MM.1S (cell line): ENCODE results near the gene DNMT3A.

Source experiments
- DNase-seq: peaks from one replicate; pipeline ENCODE4 v3.0.0-alpha.2; 2015
- H2AFZ ChIP-seq: fragments of 300-600 bp; sonication (generic); 2 replicates; pipeline ENCODE4 v1.6.0; 2016; ENCODE audit warnings: antibody characterized with exemption, low read length
- H3F3A ChIP-seq: fragments of 300-600 bp; sonication (generic); 2 replicates; pipeline ENCODE4 v1.6.1; 2016; ENCODE audit warnings: mild to moderate bottlenecking, antibody characterized with exemption, low read length, moderate library complexity, mixed read lengths; ENCODE audit not compliant: insufficient read depth
- H3K27ac ChIP-seq: fragments of 300-600 bp; sonication (generic); 2 replicates; pipeline ENCODE4 v1.5.1; 2016; ENCODE audit warnings: mild to moderate bottlenecking, low read length
- H3K27me3 ChIP-seq: fragments of 300-600 bp; sonication (generic); replicated peaks from 2 replicates; pipeline ENCODE4 v1.6.0; 2016; ENCODE audit warnings: low read length; ENCODE audit not compliant: insufficient read depth
- H3K36me3 ChIP-seq: fragments of 300-600 bp; sonication (generic); replicated peaks from 2 replicates; pipeline ENCODE4 v1.6.1; 2016; ENCODE audit warnings: mild to moderate bottlenecking, low read length, mixed read lengths; ENCODE audit not compliant: insufficient read depth
- H3K4me1 ChIP-seq: fragments of 300-600 bp; sonication (generic); 2 replicates; pipeline ENCODE4 v1.6.1; 2016; ENCODE audit warnings: low read length, mixed read lengths
- H3K4me2 ChIP-seq: fragments of 300-600 bp; sonication (generic); 2 replicates; pipeline ENCODE4 v1.6.0; 2016; ENCODE audit warnings: low read depth, low read length
- H3K4me3 ChIP-seq: fragments of 300-600 bp; sonication (generic); 2 replicates; pipeline ENCODE4 v1.5.1; 2016; ENCODE audit warnings: low read length, mixed read lengths
- H3K79me2 ChIP-seq: fragments of 300-600 bp; sonication (generic); 2 replicates; pipeline ENCODE4 v1.6.1; 2016; ENCODE audit warnings: mixed run types, low read length, mixed read lengths
- H3K9ac ChIP-seq: fragments of 300-600 bp; sonication (generic); 2 replicates; pipeline ENCODE4 v1.6.1; 2016; ENCODE audit warnings: low read length, mixed read lengths
- H3K9me2 ChIP-seq: fragments of 300-600 bp; sonication (generic); replicated peaks from 2 replicates; pipeline ENCODE4 v1.6.1; 2016; ENCODE audit warnings: mild to moderate bottlenecking, low read length, mixed read lengths; ENCODE audit not compliant: insufficient read depth
- H3K9me3 ChIP-seq: fragments of 300-600 bp; sonication (generic); replicated peaks from 2 replicates; pipeline ENCODE4 v1.6.1; 2016; ENCODE audit warnings: mild to moderate bottlenecking, low read length, mixed read lengths; ENCODE audit not compliant: insufficient read depth
- H4K20me1 ChIP-seq: fragments of 300-600 bp; sonication (generic); 2 replicates; pipeline ENCODE4 v1.6.1; 2016; ENCODE audit warnings: mild to moderate bottlenecking, low read length, moderate library complexity, mixed read lengths; ENCODE audit not compliant: insufficient read depth
- EZH2 ChIP-seq: fragments of 300-600 bp; sonication (generic); optimal IDR thresholded peaks from 2 replicates; pipeline ENCODE3; 2017; ENCODE audit warnings: low read depth, mild to moderate bottlenecking, antibody characterized with exemption, low read length, mixed read lengths
- EZH2phosphoT487 ChIP-seq: fragments of 300-600 bp; sonication (generic); IDR thresholded peaks from 2 replicates; pipeline ENCODE4 v1.6.1; 2018; ENCODE audit warnings: antibody characterized with exemption, low read length
- TF ChIP-seq, protein P1 (sequence below): fragments of 300-600 bp; sonication (generic); IDR thresholded peaks from 2 replicates; pipeline ENCODE4 v1.5.1; 2016; ENCODE audit warnings: antibody characterized with exemption, low read length, mixed read lengths

Gene DNMT3A

GRCh38 chr2:25221579-25221978, 120.1 kb downstream of the DNMT3A start:
- H3K36me3 ChIP-seq, result no peaks in the 10 kb centered on the region
- H3K27me3 ChIP-seq, result no peaks in the 10 kb centered on the region
- H3K27ac ChIP-seq, result no peak overlapping the region
- H3F3A ChIP-seq, result 0 out of 2 replicates have a peak, but pooled peaks cover under 1% of the 10 kb centered on the region
- no peak overlapping the region for H2AFZ ChIP-seq
- H4K20me1 ChIP-seq, result no peaks in the 10 kb centered on the region
- no peak overlapping the region for H3K9ac ChIP-seq
- no peak for TF ChIP-seq EZH2phosphoT487
- TF ChIP-seq EZH2, result no peak
- H3K4me2 ChIP-seq, result no peak overlapping the region
- H3K9me3 ChIP-seq, result no peaks in the 10 kb centered on the region
- 0 out of 2 replicates have a peak, but pooled peaks cover 4% of the 10 kb centered on the region for H3K4me1 ChIP-seq
- H3K9me2 ChIP-seq, result no peaks in the 10 kb centered on the region
- no peak overlapping the region for H3K4me3 ChIP-seq
- no peak for DNase-seq
- H3K79me2 ChIP-seq, result no peaks in the 10 kb centered on the region

DNA sequence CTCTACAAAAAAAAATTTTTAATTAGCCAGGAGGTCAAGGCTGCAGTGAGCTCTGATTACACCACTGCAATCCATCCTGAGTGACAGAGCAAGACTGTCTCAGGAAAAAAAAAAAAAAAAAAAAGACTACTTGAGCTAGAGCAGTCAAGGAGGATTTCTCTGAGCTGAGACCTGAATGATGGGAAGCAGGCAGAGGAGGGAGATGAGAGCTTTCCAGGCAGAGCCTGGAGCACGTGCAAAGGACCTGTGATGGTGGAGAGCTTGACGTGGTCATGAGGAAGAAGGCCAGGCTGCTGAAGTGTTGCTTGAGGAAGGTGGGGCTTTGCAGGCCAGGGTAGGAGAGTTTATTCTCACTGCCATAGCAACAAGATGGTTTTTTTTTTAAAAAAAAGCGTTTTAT, 121.4 kb downstream of the DNMT3A start:
- TF ChIP-seq, protein P1, sequence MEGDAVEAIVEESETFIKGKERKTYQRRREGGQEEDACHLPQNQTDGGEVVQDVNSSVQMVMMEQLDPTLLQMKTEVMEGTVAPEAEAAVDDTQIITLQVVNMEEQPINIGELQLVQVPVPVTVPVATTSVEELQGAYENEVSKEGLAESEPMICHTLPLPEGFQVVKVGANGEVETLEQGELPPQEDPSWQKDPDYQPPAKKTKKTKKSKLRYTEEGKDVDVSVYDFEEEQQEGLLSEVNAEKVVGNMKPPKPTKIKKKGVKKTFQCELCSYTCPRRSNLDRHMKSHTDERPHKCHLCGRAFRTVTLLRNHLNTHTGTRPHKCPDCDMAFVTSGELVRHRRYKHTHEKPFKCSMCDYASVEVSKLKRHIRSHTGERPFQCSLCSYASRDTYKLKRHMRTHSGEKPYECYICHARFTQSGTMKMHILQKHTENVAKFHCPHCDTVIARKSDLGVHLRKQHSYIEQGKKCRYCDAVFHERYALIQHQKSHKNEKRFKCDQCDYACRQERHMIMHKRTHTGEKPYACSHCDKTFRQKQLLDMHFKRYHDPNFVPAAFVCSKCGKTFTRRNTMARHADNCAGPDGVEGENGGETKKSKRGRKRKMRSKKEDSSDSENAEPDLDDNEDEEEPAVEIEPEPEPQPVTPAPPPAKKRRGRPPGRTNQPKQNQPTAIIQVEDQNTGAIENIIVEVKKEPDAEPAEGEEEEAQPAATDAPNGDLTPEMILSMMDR, result no peak
- TF ChIP-seq EZH2phosphoT487 (no peak), EZH2 (no peak)
- H3F3A ChIP-seq, result no peaks in the 10 kb centered on the region
- no peak overlapping the region for H2AFZ ChIP-seq

GRCh38 chr2:25219621-25220020, 122.1 kb downstream of the DNMT3A start:
- H3K9ac ChIP-seq, result no peak overlapping the region
- H3K36me3 ChIP-seq, result no peaks in the 10 kb centered on the region
- H3K79me2 ChIP-seq, result no peaks in the 10 kb centered on the region
- no peak for DNase-seq
- H3K27me3 ChIP-seq, result no peaks in the 10 kb centered on the region; the same call in 1 of the 2 replicates
- H3K4me1 ChIP-seq, result no peaks in the 10 kb centered on the region
- no peak overlapping the region for H3K4me3 ChIP-seq
- no peaks in the 10 kb centered on the region for H3K9me2 ChIP-seq
- H3F3A ChIP-seq, result no peaks in the 10 kb centered on the region
- no peak overlapping the region for H2AFZ ChIP-seq
- H3K9me3 ChIP-seq, result no peaks in the 10 kb centered on the region
- no peaks in the 10 kb centered on the region for H4K20me1 ChIP-seq
- H3K27ac ChIP-seq, result no peak overlapping the region
- no peak overlapping the region for H3K4me2 ChIP-seq
- TF ChIP-seq, protein P1, result no peak
- TF ChIP-seq EZH2phosphoT487, result no peak
- TF ChIP-seq EZH2, result no peak

More for the DNA sequence above, 121.4 kb downstream of the DNMT3A start:
- Histone ChIP-seq H3K79me2 (no peaks in the 10 kb centered on the region), H3K36me3 (no peaks in the 10 kb centered on the region), H3K4me1 (no peaks in the 10 kb centered on the region), H3K9me3 (no peaks in the 10 kb centered on the region), H3K9ac (no peak overlapping the region), H3K9me2 (no peaks in the 10 kb centered on the region), H3K4me2 (no peak overlapping the region), H3K27me3 (no peaks in the 10 kb centered on the region; the same call in 1 of the 2 replicates), H3K4me3 (no peak overlapping the region), H4K20me1 (no peaks in the 10 kb centered on the region), H3K27ac (no peak overlapping the region)
- no peak for DNase-seq

GRCh38 chr2:25218100-25218499, 123.6 kb downstream of the DNMT3A start:
- Histone ChIP-seq H2AFZ (no peak overlapping the region), H4K20me1 (no peaks in the 10 kb centered on the region), H3K79me2 (no peaks in the 10 kb centered on the region), H3K4me3 (no peak overlapping the region), H3K9ac (no peak overlapping the region), H3F3A (no peaks in the 10 kb centered on the region), H3K27me3 (peaks cover 3% of the 10 kb centered on the region), H3K4me2 (no peak overlapping the region), H3K9me3 (no peaks in the 10 kb centered on the region), H3K36me3 (no peaks in the 10 kb centered on the region), H3K27ac (no peak overlapping the region), H3K9me2 (no peaks in the 10 kb centered on the region), H3K4me1 (no peaks in the 10 kb centered on the region)
- no peak for DNase-seq
- no peak for TF ChIP-seq EZH2phosphoT487
- TF ChIP-seq, protein P1, result no peak
- TF ChIP-seq EZH2, result no peak
